HG02840 (cell line): ENCODE results near the gene IRF4.

Experiments
- ATAC-seq: cut with Tn5 transposase; IDR thresholded peaks from one replicate; pipeline ENCODE4 v1.9.1; 2021; ENCODE audit warnings: mild to moderate bottlenecking, moderate library complexity, moderate number of reproducible peaks; ENCODE audit not compliant: unreplicated experiment, low FRiP score

IRF4 gene

GRCh38 chr6:379410-380181, 12.0 kb upstream of the IRF4 start:
- ATAC-seq: peak; percentile 46

- ATAC-seq: no peak
Observed at GRCh38 chr6:380234-381218, 11.0 kb upstream of the IRF4 start.

- no peak for ATAC-seq
Observed at GRCh38 chr6:381742-382461, 9.7 kb upstream of the IRF4 start.

- ATAC-seq: no peak
Observed at GRCh38 chr6:382883-383810, 8.4 kb upstream of the IRF4 start.

- ATAC-seq: no peak
Observed at GRCh38 chr6:383856-384255, 7.7 kb upstream of the IRF4 start.

GRCh38 chr6:384898-385297, 6.7 kb upstream of the IRF4 start:
- ATAC-seq: no peak

- no peak for ATAC-seq
Observed at GRCh38 chr6:385614-386013, 5.9 kb upstream of the IRF4 start.

- ATAC-seq: no peak
Observed at GRCh38 chr6:386688-387266, 4.8 kb upstream of the IRF4 start.

GRCh38 chr6:387293-387741, 4.2 kb upstream of the IRF4 start:
- no peak for ATAC-seq

- no peak for ATAC-seq
Observed at GRCh38 chr6:388202-388903, 3.2 kb upstream of the IRF4 start.

- ATAC-seq: no peak
Observed at GRCh38 chr6:389143-389542, 2.4 kb upstream of the IRF4 start.

- ATAC-seq: no peak
Observed at GRCh38 chr6:389622-390021, 1.9 kb upstream of the IRF4 start.

GRCh38 chr6:390914-391558, 516 bp upstream of the IRF4 start:
- ATAC-seq: peak; percentile 21

GRCh38 chr6:392441-393390, 1.2 kb downstream of the IRF4 start:
- ATAC-seq: no peak

- no peak for ATAC-seq
Observed at GRCh38 chr6:393391-394221, 2.1 kb downstream of the IRF4 start.

- no peak for ATAC-seq
Observed at GRCh38 chr6:394641-395289, 3.2 kb downstream of the IRF4 start.
